GM19193 (cell line): ENCODE results near the gene SORL1.

Source experiments
- POLR2A ChIP-seq: IDR thresholded peaks from 4 replicates; pipeline ENCODE4 v1.6.1; 2011; ENCODE audit not compliant: insufficient read depth, insufficient read length; ENCODE audit errors: extremely low read depth

The SORL1 gene

GRCh38 chr11:121446752-121447156, 5.4 kb upstream of the SORL1 start:
- peak; percentile 42 for TF ChIP-seq POLR2A

- TF ChIP-seq POLR2A: no peak
Observed at GRCh38 chr11:121448011-121448410, 4.1 kb upstream of the SORL1 start.

GRCh38 chr11:121448431-121448941, 3.6 kb upstream of the SORL1 start:
- TF ChIP-seq POLR2A: no peak

- peak; percentile 1 for TF ChIP-seq POLR2A
Observed at GRCh38 chr11:121449123-121449522, 3.0 kb upstream of the SORL1 start.

- TF ChIP-seq POLR2A: no peak
Observed at GRCh38 chr11:121449626-121450025, 2.5 kb upstream of the SORL1 start.

GRCh38 chr11:121450401-121450800, 1.7 kb upstream of the SORL1 start:
- TF ChIP-seq POLR2A: no peak

- no peak for TF ChIP-seq POLR2A
Observed at GRCh38 chr11:121451178-121451985, 732 bp upstream of the SORL1 start.

- peak; percentile 51 for TF ChIP-seq POLR2A
Observed at GRCh38 chr11:121452609-121453150, 566 bp downstream of the SORL1 start, which contains the start of gene SORL1-AS1. Gene SORL1-AS1 (minus strand): TSS chr11:121452967.

- peak; percentile 64 for TF ChIP-seq POLR2A
Observed at GRCh38 chr11:121453589-121454299, 1.6 kb downstream of the SORL1 start.

- TF ChIP-seq POLR2A: no peak
Observed at GRCh38 chr11:121455115-121455514, 3.0 kb downstream of the SORL1 start.

GRCh38 chr11:121456151-121456550, 4.0 kb downstream of the SORL1 start:
- no peak for TF ChIP-seq POLR2A

- no peak for TF ChIP-seq POLR2A
Observed at GRCh38 chr11:121456816-121457431, 4.8 kb downstream of the SORL1 start.

- TF ChIP-seq POLR2A: no peak
Observed at GRCh38 chr11:121458551-121458950, 6.4 kb downstream of the SORL1 start.

GRCh38 chr11:121459413-121460017, 7.4 kb downstream of the SORL1 start:
- no peak for TF ChIP-seq POLR2A
